ENCODE results near the gene OR6V1. TPM values are rescaled to one million over a fixed set of nuclear protein-coding genes. Genes with fewer than 3 reads are reported as not detected.
"Not testable (repeated sequence)": the region's sequence is repeated elsewhere in the genome, so short reads cannot be mapped to it uniquely, and the experiment has no call there.

OR6V1 gene
- total RNA-seq, 2 experiments from 2014 or later: not detected

DNA sequence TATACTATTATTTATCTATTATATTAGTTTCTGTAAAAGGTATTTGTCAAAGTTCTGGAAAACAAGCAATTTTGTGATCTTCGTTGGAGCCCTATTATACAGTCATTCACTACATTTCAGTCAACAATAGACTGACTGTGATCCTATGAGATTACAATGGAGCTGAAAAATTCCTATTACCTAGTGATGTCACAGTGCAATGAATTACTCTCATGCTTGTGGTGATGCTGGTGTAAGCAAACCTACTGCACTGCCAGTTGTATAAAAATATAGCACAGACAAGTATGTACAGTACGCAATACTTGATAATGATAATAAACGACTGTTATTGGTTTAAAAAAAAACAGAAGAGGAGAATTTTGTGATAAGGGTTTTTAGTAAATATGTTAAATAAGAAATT is 21.4 kb downstream of the OR6V1 start:
- intact Hi-C loops (cut with micrococcal nuclease; ENCODE audit: unreplicated experiment): no loop called here
- Histone ChIP-seq H3K27ac (ENCODE audit: low read depth, low read length, poor library complexity, severe bottlenecking) (no peak overlapping the region), H3K4me1 (ENCODE audit: insufficient read depth, low read length, poor library complexity, severe bottlenecking) (peaks cover 7% of the 10 kb centered on the region), H2AFZ (ENCODE audit: low read length) (no peak overlapping the region), H4K20me1 (ENCODE audit: insufficient read depth, low read length) (no peaks in the 10 kb centered on the region), H3K9me2 (ENCODE audit: insufficient read depth, low read length) (no peaks in the 10 kb centered on the region), H3K79me2 (ENCODE audit: insufficient read depth, low read depth, low read length) (no peaks in the 10 kb centered on the region), H3K4me3 (ENCODE audit: low read depth, low read length, poor library complexity, severe bottlenecking) (no peak overlapping the region), H3K4me2 (ENCODE audit: low read length) (no peak overlapping the region), H3K9me3 (ENCODE audit: low read length) (no peaks in the 10 kb centered on the region), H3K36me3 (ENCODE audit: insufficient read depth, low read length) (no peaks in the 10 kb centered on the region; the same call in 1 of the 2 replicates)
- CTCF ChIA-PET (ENCODE audit: unreplicated experiment): no interaction called here
- POLR2A ChIA-PET: no interaction called here
- BruUV-seq (replicated peaks): no TSS peak
- DNase-seq (ENCODE audit: low spot score): no peak
- no peak for TF ChIP-seq EZH2phosphoT487 (IDR thresholded peaks at IDR 0.05; ENCODE audit: borderline replicate concordance, low read depth, low read length)
- TF ChIP-seq, protein P1, sequence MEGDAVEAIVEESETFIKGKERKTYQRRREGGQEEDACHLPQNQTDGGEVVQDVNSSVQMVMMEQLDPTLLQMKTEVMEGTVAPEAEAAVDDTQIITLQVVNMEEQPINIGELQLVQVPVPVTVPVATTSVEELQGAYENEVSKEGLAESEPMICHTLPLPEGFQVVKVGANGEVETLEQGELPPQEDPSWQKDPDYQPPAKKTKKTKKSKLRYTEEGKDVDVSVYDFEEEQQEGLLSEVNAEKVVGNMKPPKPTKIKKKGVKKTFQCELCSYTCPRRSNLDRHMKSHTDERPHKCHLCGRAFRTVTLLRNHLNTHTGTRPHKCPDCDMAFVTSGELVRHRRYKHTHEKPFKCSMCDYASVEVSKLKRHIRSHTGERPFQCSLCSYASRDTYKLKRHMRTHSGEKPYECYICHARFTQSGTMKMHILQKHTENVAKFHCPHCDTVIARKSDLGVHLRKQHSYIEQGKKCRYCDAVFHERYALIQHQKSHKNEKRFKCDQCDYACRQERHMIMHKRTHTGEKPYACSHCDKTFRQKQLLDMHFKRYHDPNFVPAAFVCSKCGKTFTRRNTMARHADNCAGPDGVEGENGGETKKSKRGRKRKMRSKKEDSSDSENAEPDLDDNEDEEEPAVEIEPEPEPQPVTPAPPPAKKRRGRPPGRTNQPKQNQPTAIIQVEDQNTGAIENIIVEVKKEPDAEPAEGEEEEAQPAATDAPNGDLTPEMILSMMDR (conservative IDR thresholded peaks at IDR 0.05; ENCODE audit: low read length): no peak

DNA sequence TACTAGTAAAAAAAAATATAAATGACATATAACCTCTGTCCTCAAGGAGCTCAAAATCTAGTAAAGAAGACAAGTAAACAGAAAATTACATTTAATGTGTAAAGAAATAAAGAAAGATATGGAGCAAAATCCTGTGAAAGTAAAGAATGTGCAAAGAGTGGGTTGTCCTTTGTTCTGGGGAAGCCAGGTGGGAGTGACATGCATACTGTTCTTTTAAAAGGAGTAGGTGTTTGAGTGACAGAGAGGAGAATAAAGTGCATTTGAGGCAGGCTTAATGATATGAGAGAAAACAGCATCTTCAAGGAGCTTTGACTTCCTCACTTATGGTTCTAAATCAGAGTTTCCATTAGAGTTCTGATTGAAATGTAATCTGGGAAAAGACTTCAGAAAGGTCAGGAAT is 22.0 kb downstream of the OR6V1 start:
- TF ChIP-seq, protein P1 (conservative IDR thresholded peaks at IDR 0.05; ENCODE audit: low read length): no peak
- TF ChIP-seq EZH2phosphoT487 (IDR thresholded peaks at IDR 0.05; ENCODE audit: borderline replicate concordance, low read depth, low read length): no peak

DNA sequence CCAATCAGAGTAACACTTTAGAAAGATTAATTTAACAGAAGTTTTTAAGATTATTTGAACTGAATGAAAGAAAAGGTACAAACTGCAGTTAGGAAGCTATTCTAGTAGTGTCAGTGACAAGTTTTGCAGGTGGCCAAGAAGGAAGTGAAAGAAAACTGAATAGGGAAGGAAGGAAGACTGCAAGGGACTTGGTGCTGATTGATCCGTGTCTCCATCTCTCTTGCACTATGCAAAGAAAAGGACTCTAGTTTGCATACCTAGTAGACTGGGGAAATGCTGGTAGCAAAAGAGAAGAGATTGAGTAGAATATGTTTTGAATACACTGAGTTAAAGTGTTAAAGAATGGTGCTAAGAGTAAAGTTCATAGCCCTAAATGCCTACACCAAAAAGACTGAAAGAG is 33.0 kb downstream of the OR6V1 start:
- H3K9me2 ChIP-seq (ENCODE audit: insufficient read depth, low read length): no peaks in the 10 kb centered on the region
- peak overlapping the region; percentile 24 for H3K4me3 ChIP-seq (ENCODE audit: low read depth, low read length, poor library complexity, severe bottlenecking)
- H3K4me1 ChIP-seq (ENCODE audit: insufficient read depth, low read length, poor library complexity, severe bottlenecking): peaks cover 40% of the 10 kb centered on the region
- CTCF ChIA-PET (ENCODE audit: unreplicated experiment): interaction anchor here (1.1 kb wide), 1 partner anchor 130 kb away, joined by 4 read pairs; no protein-coding TSS in a partner anchor
- no peak for TF ChIP-seq EZH2phosphoT487 (IDR thresholded peaks at IDR 0.05; ENCODE audit: borderline replicate concordance, low read depth, low read length)
- TF ChIP-seq, protein P1 (conservative IDR thresholded peaks at IDR 0.05; ENCODE audit: low read length): no peak
- intact Hi-C loops (cut with micrococcal nuclease; ENCODE audit: unreplicated experiment): loop anchor here (2.0 to 10.0 kb wide), 2 partner anchors 70 to 280 kb away; no protein-coding TSS in a partner anchor
- H3K36me3 ChIP-seq (ENCODE audit: insufficient read depth, low read length): peaks cover 27% of the 10 kb centered on the region
- peak overlapping the region; percentile 53; the same call in 1 of the 2 replicates for H2AFZ ChIP-seq (ENCODE audit: low read length)
- peak overlapping the region; percentile 95 for H3K27ac ChIP-seq (ENCODE audit: low read depth, low read length, poor library complexity, severe bottlenecking)
- H3K4me2 ChIP-seq (ENCODE audit: low read length): peak overlapping the region; percentile 57
- peak; percentile 88 for DNase-seq (ENCODE audit: low spot score)
- no peaks in the 10 kb centered on the region for H3K79me2 ChIP-seq (ENCODE audit: insufficient read depth, low read depth, low read length)
- no TSS peak for BruUV-seq (replicated peaks)
- H4K20me1 ChIP-seq (ENCODE audit: insufficient read depth, low read length): no peaks in the 10 kb centered on the region
- POLR2A ChIA-PET: interaction anchor here (0.6 to 2.3 kb wide), 4 partner anchors 15 to 119 kb away, joined by 4 to 24 read pairs (median 5); no protein-coding TSS in a partner anchor
- peaks cover 40% of the 10 kb centered on the region for H3K9me3 ChIP-seq (ENCODE audit: low read length)

More for the DNA sequence above, 22.0 kb downstream of the OR6V1 start:
- Histone ChIP-seq H3K4me1 (ENCODE audit: insufficient read depth, low read length, poor library complexity, severe bottlenecking) (peaks cover 7% of the 10 kb centered on the region), H3K4me2 (ENCODE audit: low read length) (no peak overlapping the region), H3K79me2 (ENCODE audit: insufficient read depth, low read depth, low read length) (no peaks in the 10 kb centered on the region), H3K27ac (ENCODE audit: low read depth, low read length, poor library complexity, severe bottlenecking) (no peak overlapping the region), H3K4me3 (ENCODE audit: low read depth, low read length, poor library complexity, severe bottlenecking) (no peak overlapping the region), H3K9me2 (ENCODE audit: insufficient read depth, low read length) (no peaks in the 10 kb centered on the region), H4K20me1 (ENCODE audit: insufficient read depth, low read length) (no peaks in the 10 kb centered on the region), H2AFZ (ENCODE audit: low read length) (no peak overlapping the region), H3K36me3 (ENCODE audit: insufficient read depth, low read length) (no peaks in the 10 kb centered on the region; the same call in 1 of the 2 replicates), H3K9me3 (ENCODE audit: low read length) (no peaks in the 10 kb centered on the region; the same call in 1 of the 2 replicates)
- DNase-seq (ENCODE audit: low spot score): no peak
- no TSS peak for BruUV-seq (replicated peaks)
- ChIA-PET POLR2A (no interaction called here), CTCF (ENCODE audit: unreplicated experiment) (no interaction called here)
- intact Hi-C loops (cut with micrococcal nuclease; ENCODE audit: unreplicated experiment): no loop called here

DNA sequence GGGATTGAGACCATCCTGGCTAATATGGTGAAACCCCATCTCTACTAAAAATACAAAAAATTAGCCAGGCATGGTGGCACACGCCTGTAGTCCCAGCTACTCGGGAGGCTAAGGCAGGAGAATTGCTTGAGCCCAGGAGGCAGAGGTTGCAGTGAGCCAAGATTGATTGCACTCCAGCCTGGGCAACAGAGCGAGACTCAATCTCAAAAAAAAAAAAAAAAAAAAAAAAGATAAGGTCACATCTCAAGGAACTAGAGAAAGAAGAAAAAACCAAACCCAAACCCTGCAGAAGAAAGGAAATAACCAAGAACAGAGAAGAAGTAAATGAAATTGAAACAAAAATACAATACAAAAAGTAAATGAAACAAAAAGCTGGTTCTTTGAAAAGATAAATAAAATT is 33.5 kb downstream of the OR6V1 start:
- H3K4me1 ChIP-seq (ENCODE audit: insufficient read depth, low read length, poor library complexity, severe bottlenecking): peaks cover 40% of the 10 kb centered on the region
- POLR2A ChIA-PET: interaction anchor here (0.6 to 1.5 kb wide), 2 partner anchors 15 to 35 kb away, joined by 5 read pairs; no protein-coding TSS in a partner anchor
- H3K79me2 ChIP-seq (ENCODE audit: insufficient read depth, low read depth, low read length); DNase-seq (ENCODE audit: low spot score); H3K9me2 ChIP-seq (ENCODE audit: insufficient read depth, low read length); H4K20me1 ChIP-seq (ENCODE audit: insufficient read depth, low read length); BruUV-seq (replicated peaks): not testable (repeated sequence)
- H3K36me3 ChIP-seq (ENCODE audit: insufficient read depth, low read length): peaks cover 27% of the 10 kb centered on the region
- peak overlapping the region; percentile 53; the same call in 1 of the 2 replicates for H2AFZ ChIP-seq (ENCODE audit: low read length)
- peak overlapping the region; percentile 24 for H3K4me3 ChIP-seq (ENCODE audit: low read depth, low read length, poor library complexity, severe bottlenecking)
- H3K4me2 ChIP-seq (ENCODE audit: low read length): peak overlapping the region; percentile 57
- peak overlapping the region; percentile 95 for H3K27ac ChIP-seq (ENCODE audit: low read depth, low read length, poor library complexity, severe bottlenecking)
- peaks cover 40% of the 10 kb centered on the region for H3K9me3 ChIP-seq (ENCODE audit: low read length)
- CTCF ChIA-PET (ENCODE audit: unreplicated experiment): interaction anchor here (1.1 kb wide), 1 partner anchor 130 kb away, joined by 4 read pairs; no protein-coding TSS in a partner anchor
- intact Hi-C loops (cut with micrococcal nuclease; ENCODE audit: unreplicated experiment): loop anchor here (2.0 to 10.0 kb wide), 2 partner anchors 71 to 281 kb away; no protein-coding TSS in a partner anchor
